C4-2B (cell line): ENCODE data around the gene TGFA.

Source experiments
- ZFX ChIP-seq: fragments of 450-650 bp; IDR thresholded peaks from 2 replicates; pipeline ENCODE4 v1.6.1; 2017
- TF ChIP-seq, protein P1 (sequence below): fragments of 450-650 bp; conservative IDR thresholded peaks from 2 replicates; pipeline ENCODE4 v1.5.1; 2017; ENCODE audit warnings: mild to moderate bottlenecking

DNA sequence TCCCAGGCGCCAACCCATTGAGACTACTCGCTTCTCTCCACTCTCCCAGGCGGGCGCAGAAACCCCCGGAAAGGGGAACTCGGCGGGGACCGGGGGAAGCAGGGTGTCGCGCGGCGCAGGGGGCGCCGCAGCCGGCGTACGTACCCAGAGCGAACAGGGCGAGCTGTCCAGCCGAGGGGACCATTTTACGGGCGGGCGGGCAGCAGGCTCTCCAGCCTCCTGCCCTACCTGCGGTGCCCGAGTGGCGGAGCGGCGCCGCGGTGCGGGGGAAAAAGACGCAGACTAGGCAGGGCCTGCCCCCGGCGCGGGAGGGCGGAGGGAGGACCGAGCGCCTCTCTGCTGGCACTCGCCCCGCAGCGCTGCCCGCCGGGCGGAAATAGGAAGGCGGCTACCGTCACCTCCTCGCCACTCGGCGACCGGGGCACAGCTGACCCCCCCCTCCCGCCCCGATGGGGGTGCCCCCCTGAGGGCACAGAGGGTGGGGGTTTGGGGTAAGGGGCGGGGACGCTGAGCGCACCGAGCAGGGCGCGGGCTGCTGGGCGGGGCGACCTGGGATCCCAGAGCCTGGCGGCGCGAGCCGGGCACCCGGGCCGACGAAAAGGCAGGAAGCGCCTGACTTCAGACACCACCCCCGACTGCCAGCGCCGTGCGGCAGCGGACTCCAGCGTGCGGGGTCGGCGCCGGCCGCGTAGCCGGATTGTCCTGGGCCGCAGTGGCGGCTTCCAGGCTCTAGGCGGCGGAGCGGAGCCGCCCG lies at the start of gene TGFA:
- TF ChIP-seq, protein P1, sequence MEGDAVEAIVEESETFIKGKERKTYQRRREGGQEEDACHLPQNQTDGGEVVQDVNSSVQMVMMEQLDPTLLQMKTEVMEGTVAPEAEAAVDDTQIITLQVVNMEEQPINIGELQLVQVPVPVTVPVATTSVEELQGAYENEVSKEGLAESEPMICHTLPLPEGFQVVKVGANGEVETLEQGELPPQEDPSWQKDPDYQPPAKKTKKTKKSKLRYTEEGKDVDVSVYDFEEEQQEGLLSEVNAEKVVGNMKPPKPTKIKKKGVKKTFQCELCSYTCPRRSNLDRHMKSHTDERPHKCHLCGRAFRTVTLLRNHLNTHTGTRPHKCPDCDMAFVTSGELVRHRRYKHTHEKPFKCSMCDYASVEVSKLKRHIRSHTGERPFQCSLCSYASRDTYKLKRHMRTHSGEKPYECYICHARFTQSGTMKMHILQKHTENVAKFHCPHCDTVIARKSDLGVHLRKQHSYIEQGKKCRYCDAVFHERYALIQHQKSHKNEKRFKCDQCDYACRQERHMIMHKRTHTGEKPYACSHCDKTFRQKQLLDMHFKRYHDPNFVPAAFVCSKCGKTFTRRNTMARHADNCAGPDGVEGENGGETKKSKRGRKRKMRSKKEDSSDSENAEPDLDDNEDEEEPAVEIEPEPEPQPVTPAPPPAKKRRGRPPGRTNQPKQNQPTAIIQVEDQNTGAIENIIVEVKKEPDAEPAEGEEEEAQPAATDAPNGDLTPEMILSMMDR, result peak; percentile 76
- no peak for TF ChIP-seq ZFX
